Measurements from ENCODE around the gene GALNT14.
"Not testable (repeated sequence)": the region's sequence is repeated elsewhere in the genome, so short reads cannot be mapped to it uniquely, and the experiment has no call there.

Gene GALNT14

GRCh38 chr2:30935795-30936194 lies 202.4 kb downstream of the GALNT14 start:
- no peak for DNase-seq

- DNase-seq: no peak
Measured at GRCh38 chr2:30934066-30934465, 204.2 kb downstream of the GALNT14 start.

DNA sequence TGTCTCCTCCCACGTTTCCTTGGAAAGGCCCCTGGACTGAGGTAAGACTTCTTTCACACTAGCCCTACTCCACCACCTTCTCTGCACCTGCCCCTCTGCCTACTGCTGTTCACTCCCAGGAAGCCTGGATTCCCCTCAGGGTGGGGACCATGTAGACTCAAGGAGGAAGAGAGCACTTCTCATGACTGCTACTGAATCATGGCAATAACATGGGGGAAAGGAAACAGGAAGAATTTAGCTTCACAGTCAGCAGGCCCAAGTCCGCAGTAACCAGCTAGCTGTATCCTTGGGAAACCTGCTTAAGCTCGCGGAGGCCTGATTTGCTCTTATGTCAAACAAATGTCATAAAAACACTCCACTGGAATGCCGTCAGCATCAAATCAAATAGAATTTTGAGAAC lies 204.7 kb downstream of the GALNT14 start:
- no peak for DNase-seq

DNA sequence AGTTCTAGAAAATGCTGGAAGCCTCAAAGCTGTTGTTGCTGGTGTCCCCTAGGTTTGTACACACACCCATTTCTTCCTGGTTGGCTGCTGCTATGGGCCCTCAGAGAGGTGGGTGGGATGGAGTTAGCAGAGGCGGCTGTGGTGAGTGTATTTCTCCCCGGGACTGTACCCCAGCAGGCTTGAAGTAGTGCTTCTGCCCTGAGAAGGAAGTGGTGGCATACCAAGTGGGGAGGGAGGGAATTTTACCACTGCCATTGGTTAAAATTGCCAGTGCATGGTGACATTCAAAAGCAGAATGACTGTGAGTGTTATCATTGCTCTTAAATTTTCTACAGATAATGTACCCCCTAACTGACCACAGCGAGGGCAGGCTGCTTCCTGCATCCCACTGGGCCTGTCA lies 205.4 kb downstream of the GALNT14 start:
- DNase-seq: no peak

GRCh38 chr2:30931841-30932407 lies 206.3 kb downstream of the GALNT14 start:
- DNase-seq: no peak

GRCh38 chr2:30930716-30931115 lies 207.5 kb downstream of the GALNT14 start:
- no peak for DNase-seq

- DNase-seq: no peak
Measured at GRCh38 chr2:30927465-30928075, 210.7 kb downstream of the GALNT14 start.

DNA sequence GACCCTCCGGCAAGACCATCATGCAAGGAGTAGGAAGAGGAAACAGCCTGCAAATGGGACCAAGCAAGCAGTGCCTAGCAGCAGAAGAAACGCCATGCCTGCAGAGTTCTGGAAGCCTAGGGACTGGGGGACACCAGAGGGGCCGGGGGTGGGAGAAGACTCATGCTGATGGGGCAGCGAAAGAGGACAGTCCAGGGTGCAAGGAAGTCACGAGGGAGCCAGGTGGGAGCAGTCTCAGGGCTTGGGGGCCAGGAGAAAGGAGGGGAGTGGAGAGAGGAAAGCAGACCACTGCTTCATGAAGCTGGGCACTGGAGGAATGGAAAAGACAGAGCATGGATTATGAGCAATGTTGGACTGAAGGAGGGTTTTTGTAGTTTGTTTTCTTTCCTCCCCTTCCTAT lies 211.6 kb downstream of the GALNT14 start:
- DNase-seq: no peak

- no peak for DNase-seq
Measured at GRCh38 chr2:30923623-30924022, 214.6 kb downstream of the GALNT14 start.

DNA sequence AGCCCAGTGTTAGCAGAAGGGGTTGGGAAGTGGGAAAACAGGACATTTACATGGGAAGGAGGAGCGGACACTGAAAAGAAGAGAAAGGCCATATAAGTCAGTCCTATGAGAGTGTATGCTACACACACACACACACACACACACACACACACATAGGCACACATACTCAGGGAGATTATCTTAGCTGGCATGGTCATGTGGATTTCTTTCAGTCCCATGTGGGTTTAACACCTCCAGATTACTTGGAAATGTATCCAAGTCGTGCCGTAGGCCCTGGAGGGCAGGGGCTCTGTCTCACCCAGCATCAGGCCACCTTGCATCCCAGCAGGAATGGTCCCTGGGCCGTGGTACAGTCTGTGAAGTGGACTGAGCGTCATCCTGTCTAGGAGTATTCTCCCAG lies 217.7 kb downstream of the GALNT14 start:
- no peak for DNase-seq

DNA sequence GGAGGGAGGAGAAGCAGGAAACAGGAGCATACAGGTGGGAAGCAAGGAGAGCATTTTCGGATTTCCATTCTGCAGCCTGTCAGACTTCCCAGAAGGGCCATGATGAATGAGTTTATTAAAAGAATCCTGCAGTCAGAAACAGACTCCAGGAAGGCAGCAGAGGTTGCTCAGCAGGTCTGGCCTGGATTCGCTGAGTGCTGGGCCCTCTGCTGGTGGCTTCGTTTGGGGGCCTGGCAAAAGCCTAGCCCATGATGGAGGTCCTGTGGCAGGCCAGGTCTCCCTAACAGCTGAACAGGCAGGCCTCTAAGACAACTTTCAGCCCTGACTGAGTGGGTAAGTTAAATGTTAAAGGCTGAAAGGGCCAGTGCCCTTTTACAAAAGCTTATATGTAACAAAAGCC lies 222.8 kb downstream of the GALNT14 start:
- DNase-seq: no peak

GRCh38 chr2:30914456-30914855 lies 223.8 kb downstream of the GALNT14 start:
- no peak for DNase-seq

- DNase-seq: no peak
Measured at GRCh38 chr2:30912056-30912455, 226.2 kb downstream of the GALNT14 start.

GRCh38 chr2:30911327-30911726 lies 226.9 kb downstream of the GALNT14 start:
- DNase-seq: no peak

DNA sequence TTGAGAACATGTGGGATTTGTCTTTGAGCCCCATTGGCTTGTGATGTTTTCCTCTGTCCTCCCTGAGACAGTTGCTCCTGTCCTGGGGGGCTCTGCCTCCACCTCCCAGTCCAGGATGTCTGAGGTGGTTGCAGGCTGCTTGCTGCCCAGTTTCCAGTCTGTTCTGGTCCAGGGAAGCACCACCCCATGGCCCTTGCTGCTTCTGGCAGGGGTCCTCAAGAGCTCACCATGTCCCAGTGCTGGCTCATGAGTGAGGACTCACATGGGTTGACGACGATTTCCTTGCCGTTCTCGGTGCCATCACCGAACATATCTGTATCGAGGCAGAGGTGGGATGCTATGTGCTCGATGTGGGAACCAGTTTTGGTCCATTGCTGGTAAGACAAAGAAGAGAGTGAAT lies 227.6 kb downstream of the GALNT14 start:
- no peak for DNase-seq

GRCh38 chr2:30904437-30904836 lies 233.8 kb downstream of the GALNT14 start:
- not testable (repeated sequence) for DNase-seq

DNA sequence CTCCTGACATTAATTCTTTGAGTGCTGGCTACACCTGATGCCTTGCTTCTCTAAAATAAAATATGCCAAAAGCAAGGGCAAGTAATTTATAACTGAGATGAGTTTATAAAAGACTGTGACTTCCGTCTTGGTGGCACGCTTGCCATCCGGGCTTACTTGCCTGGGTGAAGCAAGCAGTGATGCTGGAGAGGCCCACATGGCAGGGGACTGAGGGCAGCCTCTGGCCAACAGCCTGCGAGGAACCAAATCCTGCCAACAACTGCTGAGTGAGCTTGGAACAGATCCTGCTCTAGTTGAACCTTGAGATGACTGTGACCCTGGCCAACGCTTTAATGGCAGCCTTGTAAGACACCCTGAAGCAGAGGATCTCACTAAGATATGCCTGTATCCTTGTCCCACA lies 234.9 kb downstream of the GALNT14 start:
- no peak for DNase-seq

GRCh38 chr2:30900381-30900780 lies 237.9 kb downstream of the GALNT14 start:
- DNase-seq: no peak

GRCh38 chr2:30899516-30900054 lies 238.7 kb downstream of the GALNT14 start:
- no peak for DNase-seq

- DNase-seq: no peak
Measured at GRCh38 chr2:30897539-30897938, 240.7 kb downstream of the GALNT14 start.

- no peak for DNase-seq
Measured at GRCh38 chr2:30894498-30895119, 243.6 kb downstream of the GALNT14 start.

DNA sequence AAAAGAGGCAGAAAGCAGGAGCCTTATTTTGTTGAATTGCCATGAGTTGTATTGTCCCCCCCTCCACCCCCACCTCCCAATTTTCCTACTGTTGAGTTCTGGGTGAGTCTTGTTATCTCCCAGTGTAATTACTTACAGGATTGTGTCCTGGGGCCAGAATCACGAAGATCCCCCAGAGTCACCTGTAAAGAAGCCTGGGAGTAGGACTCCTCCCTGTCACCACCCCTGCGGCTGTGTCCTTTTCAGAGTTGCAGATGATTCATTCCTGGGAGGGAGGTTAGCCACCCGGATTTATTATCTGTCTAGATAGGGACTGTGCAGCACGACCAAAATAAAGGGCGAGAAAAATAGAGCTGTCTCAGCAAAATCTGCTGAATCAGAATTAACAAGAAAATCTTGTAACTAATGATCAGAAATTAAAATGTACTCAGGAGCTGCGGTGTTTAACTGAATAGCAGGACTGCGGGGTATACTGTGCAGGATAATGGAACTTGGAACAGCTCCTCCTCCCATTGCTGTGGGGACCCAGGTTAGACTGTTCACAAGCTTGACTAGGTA lies 249.3 kb downstream of the GALNT14 start:
- DNase-seq: no peak

GRCh38 chr2:30886080-30886479 lies 252.2 kb downstream of the GALNT14 start:
- no peak for DNase-seq

DNA sequence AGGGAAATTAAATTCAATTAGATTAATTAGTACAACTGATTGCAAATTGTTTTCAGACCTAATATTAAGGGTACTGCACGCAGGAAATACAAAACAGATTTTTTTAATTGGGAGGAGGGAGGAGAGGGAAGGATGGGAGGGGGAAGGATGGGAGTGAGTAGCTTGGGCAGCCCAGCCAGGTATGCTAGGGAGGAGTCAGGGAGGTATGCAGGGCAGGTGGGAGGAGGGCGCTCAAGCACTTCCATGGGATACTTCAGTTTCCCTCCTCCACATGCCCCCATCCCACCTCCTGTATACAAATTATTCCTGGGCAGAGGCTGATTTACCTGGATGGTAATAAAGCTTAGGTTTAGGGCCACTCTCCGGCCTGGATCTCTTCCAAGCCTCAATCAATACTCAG lies 254.4 kb downstream of the GALNT14 start:
- no peak for DNase-seq
